Fibroblast of mammary gland (primary cell): ENCODE data around the gene ARHGAP22.
A peak's percentile ranks its signal among the peaks of the same experiment; 100 is the strongest.

ENCODE experiments used
- DNase-seq: peaks from one replicate; pipeline ENCODE4 v3.0.0-alpha.2; 2010; ENCODE audit warnings: low read depth
- H3K4me3 ChIP-seq: 2 replicates; pipeline ENCODE4 v1.5.1; 2011; ENCODE audit warnings: low read depth, mild to moderate bottlenecking, low read length, moderate library complexity; ENCODE audit not compliant: control insufficient read depth
- CTCF ChIP-seq: conservative IDR thresholded peaks from 2 replicates; pipeline ENCODE4 v1.5.1; 2011; ENCODE audit warnings: low read depth, low read length, inconsistent platforms; ENCODE audit not compliant: control insufficient read depth, insufficient read depth

Gene ARHGAP22

GRCh38 chr10:48576501-48576900 lies 28.4 kb downstream of the ARHGAP22 start:
- no peak for TF ChIP-seq CTCF
- H3K4me3 ChIP-seq = no peak overlapping the region
- DNase-seq = no peak

GRCh38 chr10:48575901-48576300 lies 29.0 kb downstream of the ARHGAP22 start:
- no peak for DNase-seq
- TF ChIP-seq CTCF = no peak

GRCh38 chr10:48574817-48575380 lies 30.0 kb downstream of the ARHGAP22 start:
- no peak for DNase-seq
- TF ChIP-seq CTCF = no peak
- H3K4me3 ChIP-seq = no peak overlapping the region

More at GRCh38 chr10:48575901-48576300, 29.0 kb downstream of the ARHGAP22 start:
- no peak overlapping the region for H3K4me3 ChIP-seq

- TF ChIP-seq CTCF = no peak
- no peak overlapping the region for H3K4me3 ChIP-seq
- DNase-seq = no peak
Observed at GRCh38 chr10:48574322-48574796, 30.5 kb downstream of the ARHGAP22 start.

GRCh38 chr10:48573045-48573444 lies 31.8 kb downstream of the ARHGAP22 start:
- no peak for TF ChIP-seq CTCF
- H3K4me3 ChIP-seq = no peak overlapping the region
- DNase-seq = no peak

- peak; percentile 68 for DNase-seq
- no peak for TF ChIP-seq CTCF
- no peak overlapping the region for H3K4me3 ChIP-seq
Observed at GRCh38 chr10:48572414-48572813, 32.5 kb downstream of the ARHGAP22 start.

GRCh38 chr10:48568546-48568945 lies 36.3 kb downstream of the ARHGAP22 start:
- no peak for TF ChIP-seq CTCF
- no peak overlapping the region for H3K4me3 ChIP-seq
- no peak for DNase-seq
